ENCODE measurements around the gene ALDH3B2. TPM values are rescaled to one million over a fixed set of nuclear protein-coding genes. Genes with fewer than 3 reads are reported as not detected.

Gene ALDH3B2
- total RNA-seq, 1 donor from 2014 or later: not detected

DNA sequence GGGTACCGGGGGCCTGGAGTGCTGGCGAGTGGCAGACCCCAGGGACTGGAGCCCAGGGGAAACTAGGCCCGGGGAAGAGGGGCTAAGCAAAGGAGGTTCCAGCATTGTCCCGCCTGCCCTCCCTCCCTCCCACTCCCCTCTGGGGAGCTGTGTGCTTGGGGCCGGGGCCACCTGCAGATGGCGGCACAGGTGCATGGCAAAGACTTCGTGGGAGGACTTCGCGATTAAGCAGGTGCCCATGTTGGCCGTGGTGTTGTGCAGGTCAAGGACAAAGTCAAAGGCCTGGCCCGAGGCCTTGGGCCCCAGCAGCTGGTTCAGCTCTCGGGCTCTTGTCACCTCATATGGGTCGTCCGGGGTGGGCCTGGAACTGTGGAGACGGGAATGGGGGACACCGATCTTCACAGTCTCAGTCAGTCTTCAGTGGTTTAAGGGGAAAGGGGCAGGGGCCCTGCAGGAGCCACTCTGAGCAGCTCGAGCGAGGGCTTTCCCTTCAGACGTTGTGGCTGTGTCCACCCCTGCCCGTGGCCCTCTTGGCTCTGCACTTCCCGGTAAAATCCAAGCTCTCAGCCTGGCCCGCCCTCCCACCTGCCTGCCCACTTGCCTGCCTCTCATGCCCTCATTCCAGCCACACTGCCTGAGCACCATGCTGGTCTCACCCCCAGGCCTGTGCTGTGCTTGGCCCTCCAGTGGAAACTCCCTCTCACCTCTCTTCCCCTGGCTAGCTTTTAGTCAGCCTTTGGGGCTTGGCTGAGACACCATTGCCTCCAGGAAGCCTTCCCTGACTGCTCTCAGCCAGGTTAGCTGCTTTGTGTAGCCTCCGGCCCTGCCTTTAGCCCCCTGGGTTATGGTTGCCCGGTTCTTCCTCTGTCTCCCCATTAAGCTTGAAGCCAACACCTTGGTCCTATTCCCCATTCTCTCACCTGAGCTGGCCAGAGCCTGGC lies 28.6 kb downstream of the ALDH3B2 start:
- H3K4me3 ChIP-seq: no peak overlapping the region
- TF ChIP-seq, protein P1, sequence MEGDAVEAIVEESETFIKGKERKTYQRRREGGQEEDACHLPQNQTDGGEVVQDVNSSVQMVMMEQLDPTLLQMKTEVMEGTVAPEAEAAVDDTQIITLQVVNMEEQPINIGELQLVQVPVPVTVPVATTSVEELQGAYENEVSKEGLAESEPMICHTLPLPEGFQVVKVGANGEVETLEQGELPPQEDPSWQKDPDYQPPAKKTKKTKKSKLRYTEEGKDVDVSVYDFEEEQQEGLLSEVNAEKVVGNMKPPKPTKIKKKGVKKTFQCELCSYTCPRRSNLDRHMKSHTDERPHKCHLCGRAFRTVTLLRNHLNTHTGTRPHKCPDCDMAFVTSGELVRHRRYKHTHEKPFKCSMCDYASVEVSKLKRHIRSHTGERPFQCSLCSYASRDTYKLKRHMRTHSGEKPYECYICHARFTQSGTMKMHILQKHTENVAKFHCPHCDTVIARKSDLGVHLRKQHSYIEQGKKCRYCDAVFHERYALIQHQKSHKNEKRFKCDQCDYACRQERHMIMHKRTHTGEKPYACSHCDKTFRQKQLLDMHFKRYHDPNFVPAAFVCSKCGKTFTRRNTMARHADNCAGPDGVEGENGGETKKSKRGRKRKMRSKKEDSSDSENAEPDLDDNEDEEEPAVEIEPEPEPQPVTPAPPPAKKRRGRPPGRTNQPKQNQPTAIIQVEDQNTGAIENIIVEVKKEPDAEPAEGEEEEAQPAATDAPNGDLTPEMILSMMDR (IDR thresholded peaks at IDR 0.05): no peak
- H3K4me1 ChIP-seq: no peaks in the 10 kb centered on the region
- peaks cover 4% of the 10 kb centered on the region for H3K27me3 ChIP-seq
- intact Hi-C loops (cut with DNase I): no loop called here
- no peaks in the 10 kb centered on the region for H3K9me3 ChIP-seq
- no peak for DNase-seq (ENCODE audit: low spot score in 2 of 2)
- H3K36me3 ChIP-seq: no peaks in the 10 kb centered on the region
- no peak overlapping the region for H3K27ac ChIP-seq

DNA sequence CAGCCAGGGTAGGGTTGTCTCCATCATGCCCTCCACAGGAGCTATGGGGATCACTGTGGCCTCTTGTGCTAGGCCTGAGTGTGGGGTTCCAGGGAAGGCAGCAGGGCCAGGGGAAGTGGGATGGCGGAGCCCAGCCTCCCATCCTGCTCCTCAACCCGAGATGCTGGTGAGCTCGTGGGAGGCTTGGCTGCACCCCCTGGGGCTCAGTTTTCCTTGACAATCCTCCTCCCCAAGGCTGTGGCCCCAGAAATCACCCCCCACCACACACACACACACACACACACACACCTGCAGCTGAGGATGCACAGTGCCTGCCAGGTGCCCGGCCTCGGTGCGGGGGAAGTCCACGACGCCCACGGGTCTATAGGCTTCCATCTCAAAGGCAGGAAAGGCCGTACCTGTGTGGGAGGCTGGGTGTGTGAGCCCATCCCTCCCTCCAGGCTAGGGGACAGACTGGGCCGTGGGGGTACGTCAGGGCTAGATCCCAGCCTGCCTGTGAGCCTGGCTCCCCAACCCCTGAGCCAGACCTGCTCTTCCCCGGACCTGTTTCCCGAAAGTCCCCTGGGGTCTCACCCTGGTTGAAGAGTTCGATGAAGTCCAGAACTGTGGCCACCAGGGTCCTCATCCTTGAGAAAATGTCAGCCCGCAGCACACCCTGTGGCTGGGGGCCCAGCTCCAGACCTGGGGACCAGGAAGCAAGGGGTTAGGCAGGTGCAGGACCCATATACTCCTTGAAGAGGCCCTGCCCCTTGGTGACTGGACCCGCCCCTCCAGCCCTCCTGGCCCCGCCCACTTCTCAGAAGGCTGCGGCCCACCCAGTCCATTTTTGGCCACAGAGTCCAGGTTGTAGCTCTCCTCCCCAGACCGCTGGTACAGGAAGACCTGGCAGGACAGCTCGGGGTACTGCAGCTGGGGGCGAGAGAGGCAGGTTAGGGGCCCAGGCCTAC lies 29.7 kb downstream of the ALDH3B2 start:
- Histone ChIP-seq H3K9me3 (no peaks in the 10 kb centered on the region), H3K27ac (no peak overlapping the region), H3K27me3 (peaks cover 4% of the 10 kb centered on the region), H3K4me1 (no peaks in the 10 kb centered on the region), H3K4me3 (no peak overlapping the region), H3K36me3 (no peaks in the 10 kb centered on the region)
- TF ChIP-seq, protein P1 (IDR thresholded peaks at IDR 0.05): no peak
- DNase-seq (ENCODE audit: low spot score in 2 of 2): no peak
- intact Hi-C loops (cut with DNase I): no loop called here

DNA sequence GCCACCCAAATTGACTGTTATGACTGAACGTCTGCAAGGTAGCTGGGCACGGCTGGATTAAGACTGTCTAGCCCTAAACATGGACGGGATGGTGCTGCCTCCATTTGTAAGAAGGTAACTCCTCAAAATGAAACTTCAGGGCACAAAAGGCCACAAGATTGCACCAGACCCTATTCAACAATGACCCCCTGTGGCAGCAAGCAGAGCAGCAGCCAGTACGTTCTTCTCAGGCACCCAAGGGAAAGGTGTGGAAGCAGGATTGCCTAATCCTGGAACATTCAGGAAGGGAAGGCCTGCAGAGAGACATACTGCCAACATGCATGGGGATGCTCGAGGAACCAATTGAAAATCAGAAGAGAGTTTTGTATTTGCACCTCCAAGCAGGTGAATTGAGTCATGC lies 30.4 kb downstream of the ALDH3B2 start:
- H3K27ac ChIP-seq: no peak overlapping the region
- H3K9me3 ChIP-seq: no peaks in the 10 kb centered on the region
- intact Hi-C loops (cut with DNase I): no loop called here
- no peaks in the 10 kb centered on the region for H3K36me3 ChIP-seq
- DNase-seq (ENCODE audit: low spot score in 2 of 2): no peak
- TF ChIP-seq, protein P1 (IDR thresholded peaks at IDR 0.05): no peak
- no peak overlapping the region for H3K4me3 ChIP-seq
- H3K27me3 ChIP-seq: peaks cover 4% of the 10 kb centered on the region
- no peaks in the 10 kb centered on the region for H3K4me1 ChIP-seq

DNA sequence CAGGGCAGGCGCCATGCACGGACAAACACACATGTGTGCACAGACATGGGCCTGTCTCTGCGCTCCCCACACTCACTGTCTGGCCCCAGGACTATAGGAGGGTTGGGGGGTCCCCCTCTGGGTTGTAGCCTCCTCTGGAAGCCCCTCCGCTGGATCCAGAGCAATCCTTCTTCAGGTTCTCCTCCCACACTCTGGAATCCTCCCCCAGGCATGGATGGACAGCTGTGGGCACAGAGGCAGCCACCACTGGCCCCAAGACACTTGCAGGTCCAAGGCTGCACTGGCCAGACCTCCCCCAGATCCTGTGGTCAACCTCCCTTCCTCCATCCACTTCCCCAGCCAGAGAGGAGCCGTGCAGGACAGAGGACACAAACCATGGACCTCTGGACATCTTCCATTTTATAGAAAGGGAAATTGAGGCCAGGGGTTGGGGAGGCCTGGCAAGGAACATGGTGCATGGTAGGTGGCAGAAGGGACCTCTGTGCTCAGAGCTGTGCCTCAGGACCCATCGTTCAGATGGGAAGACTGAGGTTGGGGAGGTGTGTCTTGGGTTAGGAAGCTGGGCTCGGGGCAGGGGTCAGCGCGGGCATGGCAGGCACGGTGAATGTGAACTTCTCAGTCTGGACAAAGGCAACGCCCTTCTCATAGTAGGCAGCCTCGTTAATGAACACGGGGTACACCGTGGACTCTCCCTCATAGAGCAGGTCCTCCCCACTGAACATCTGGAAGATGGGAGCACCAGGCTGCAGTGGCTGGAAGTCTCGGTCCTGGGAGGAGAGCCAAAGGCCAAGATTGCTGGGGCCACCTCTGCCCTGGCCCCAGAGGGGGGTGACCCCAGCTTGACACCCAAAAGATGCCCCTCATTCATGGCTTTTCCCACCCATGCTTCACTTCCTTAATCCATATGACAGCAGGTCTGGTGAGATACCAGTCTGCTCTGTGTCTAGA lies 32.0 kb downstream of the ALDH3B2 start:
- Histone ChIP-seq H3K27me3 (peaks cover 4% of the 10 kb centered on the region), H3K4me3 (no peak overlapping the region), H3K36me3 (no peaks in the 10 kb centered on the region), H3K4me1 (no peaks in the 10 kb centered on the region), H3K27ac (no peak overlapping the region), H3K9me3 (no peaks in the 10 kb centered on the region)
- TF ChIP-seq, protein P1 (IDR thresholded peaks at IDR 0.05): no peak
- no peak for DNase-seq (ENCODE audit: low spot score in 2 of 2)
- intact Hi-C loops (cut with DNase I): no loop called here
